Mammary epithelial cell (primary cell): ENCODE measurements around the gene RAB17.

Experiments
- CTCF ChIP-seq, 2 donors: IDR thresholded peaks in 1 of 2; conservative IDR thresholded peaks in 1 of 2; 2 replicates each; pipeline ENCODE4 v1.5.1; 2011 to 2012; ENCODE audit warnings: inconsistent platforms in 2 of 2, low read length in 2 of 2, mild to moderate bottlenecking in 2 of 2, control low read depth in 1 of 2, low read depth in 1 of 2; ENCODE audit not compliant: insufficient read depth in 1 of 2; ENCODE audit errors: extremely low read depth in 1 of 2
- EZH2 ChIP-seq: IDR thresholded peaks from 2 replicates; pipeline ENCODE4 v1.6.1; 2012; ENCODE audit warnings: low read length, inconsistent platforms, borderline replicate concordance

GRCh38 chr2:237524631-237525030 lies 65.9 kb downstream of the RAB17 start:
- TF ChIP-seq CTCF (conservative IDR thresholded peaks at IDR 0.05 in 1 of 2, IDR thresholded peaks at IDR 0.05 in 1 of 2; ENCODE audit: extremely low read depth in 1 of 2, insufficient read depth in 1 of 2, low read depth in 1 of 2, low read length in 2 of 2) (no peak), EZH2 (no peak)
